ENCODE results near the gene IFT80. TPM values are rescaled to one million over a fixed set of nuclear protein-coding genes. Genes with fewer than 3 reads are reported as not detected.
A peak's percentile ranks its signal among the peaks of the same experiment; 100 is the strongest.

Gene IFT80
- total and polyA plus RNA-seq, 2 donors (not counting 3 experiments of a cell fraction or from before 2014, with no cell fraction given): 7.3 to 22.5 TPM

DNA sequence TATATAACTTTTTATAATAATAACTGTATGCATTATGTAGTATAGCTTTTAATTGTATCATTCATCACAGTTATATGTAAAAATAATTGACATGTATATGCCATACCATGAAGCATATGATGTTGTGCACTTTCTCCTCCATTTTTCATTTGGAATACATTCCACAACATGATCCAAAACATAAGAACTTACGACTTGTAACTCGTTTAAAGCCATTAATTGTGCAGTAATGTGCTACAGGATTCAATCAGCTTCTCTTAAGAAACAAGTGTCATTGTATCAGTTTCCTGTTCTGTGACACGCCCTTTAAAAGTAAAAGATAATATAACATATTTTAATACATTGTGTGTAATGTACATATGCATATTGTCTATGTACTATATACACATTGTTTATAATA lies 171.6 kb downstream of the IFT80 start:
- Histone ChIP-seq H3K9me3 (replicated peaks; ENCODE audit: control insufficient read depth, insufficient read depth, low read length) (no peaks in the 10 kb centered on the region), H3K9me1 (replicated peaks; ENCODE audit: control insufficient read depth, extremely low read depth, insufficient read depth, low read length) (no peaks in the 10 kb centered on the region), H3K27ac (ENCODE audit: insufficient read depth, low read depth, low read length) (no peak overlapping the region), H3K79me2 (ENCODE audit: control insufficient read depth, insufficient read depth, low read length) (no peaks in the 10 kb centered on the region), H3K4me3 (replicated peaks in 1 of 3; ENCODE audit: insufficient read depth in 1 of 3, low read depth in 1 of 3, low read length in 3 of 3) (no peak overlapping the region), H4K20me1 (replicated peaks; ENCODE audit: control insufficient read depth, extremely low read depth, insufficient read depth, low read length) (no peaks in the 10 kb centered on the region), H3K4me2 (ENCODE audit: insufficient read depth, low read length) (no peak overlapping the region), H3K36me3 (ENCODE audit: control insufficient read depth in 2 of 2, extremely low read depth in 1 of 2, insufficient read depth in 2 of 2, low read length in 2 of 2) (no peaks in the 10 kb centered on the region), H3K4me1 (ENCODE audit: control insufficient read depth, extremely low read depth, insufficient read depth, low read length) (peaks cover 7% of the 10 kb centered on the region), H3K9ac (replicated peaks; ENCODE audit: extremely low read depth, insufficient read depth, low read length) (no peak overlapping the region), H2AFZ (ENCODE audit: low read depth, low read length) (no peak overlapping the region), H3K27me3 (ENCODE audit: control insufficient read depth in 2 of 2, insufficient read depth in 2 of 2, low read length in 2 of 2) (peaks cover 21 to 37% of the 10 kb centered on the region in 2 experiments)
- BruUV-seq (replicated peaks): no TSS peak
- ChIA-PET POLR2A (no interaction called here), CTCF (interaction anchor here (1.8 kb wide), 1 partner anchor 195 kb away, joined by 5 read pairs; no protein-coding TSS in a partner anchor)
- intact Hi-C loops (cut with micrococcal nuclease): loop anchor here (5.0 kb wide), 3 partner anchors 65 to 185 kb away; no protein-coding TSS in a partner anchor
- DNase-seq (ENCODE audit: low read depth, low spot score) (no peak), FAIRE-seq (no peak)
- dilution Hi-C loops (cut with MboI; ENCODE audit: extremely low pct_ligation_motif_present, low sequenced_read_pairs): no loop called here
- TF ChIP-seq EZH2 (IDR thresholded peaks at IDR 0.05; ENCODE audit: borderline replicate concordance, low read depth, low read length, severe bottlenecking) (no peak), MYC (IDR thresholded peaks at IDR 0.05; ENCODE audit: low read depth, low read length) (no peak), FOS (IDR thresholded peaks at IDR 0.05; ENCODE audit: borderline replicate concordance, insufficient read depth, low read length) (no peak)

DNA sequence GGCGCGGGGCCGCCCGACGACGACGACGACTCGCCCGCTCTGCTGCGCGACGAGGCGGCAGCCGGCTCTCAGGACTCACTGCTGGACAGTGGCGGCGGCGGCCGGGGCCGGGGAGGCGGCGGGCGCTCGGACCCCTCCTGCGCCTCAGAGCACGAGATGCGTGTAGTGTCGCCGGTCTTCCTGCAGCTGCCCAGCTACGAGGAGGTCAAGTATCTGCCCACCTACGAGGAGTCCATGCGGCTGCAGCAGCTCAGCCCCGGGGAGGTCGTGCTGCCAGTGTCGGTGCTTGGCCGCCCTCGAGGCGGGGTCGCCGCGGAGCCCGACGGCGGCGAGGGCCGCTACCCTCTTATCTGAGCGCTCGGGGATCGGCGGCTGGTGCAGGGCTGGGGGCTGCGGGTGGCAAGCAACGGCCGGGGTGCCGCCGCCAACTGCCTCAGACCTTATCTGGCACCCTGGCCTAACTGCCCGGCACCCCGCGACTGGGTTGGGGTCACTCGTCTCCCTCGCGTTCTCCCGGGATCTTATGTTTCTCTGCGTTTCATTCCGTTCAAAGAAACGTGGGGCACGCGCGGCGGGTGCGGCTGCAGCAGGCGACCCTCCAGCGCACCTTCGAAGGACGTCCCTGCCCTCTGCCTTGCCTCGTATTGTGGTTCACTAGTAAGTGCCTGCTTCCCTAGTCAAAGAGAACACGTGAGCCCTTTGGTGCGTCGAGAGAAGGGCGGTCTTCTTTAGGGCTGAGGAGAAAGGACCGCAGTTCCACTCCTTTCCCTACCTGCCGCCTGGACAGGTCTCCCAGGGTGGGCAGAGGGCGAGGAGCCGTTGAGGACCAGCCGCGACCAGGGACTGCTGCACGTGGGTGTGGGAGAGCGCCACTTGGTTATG lies 172.8 kb downstream of the IFT80 start:
- Histone ChIP-seq H3K4me2 (ENCODE audit: insufficient read depth, low read length) (peak overlapping the region; percentile 58), H4K20me1 (replicated peaks; ENCODE audit: control insufficient read depth, extremely low read depth, insufficient read depth, low read length) (no peaks in the 10 kb centered on the region), H2AFZ (ENCODE audit: low read depth, low read length) (peak overlapping the region; percentile 80), H3K27me3 (ENCODE audit: control insufficient read depth in 2 of 2, insufficient read depth in 2 of 2, low read length in 2 of 2) (peaks cover 26 to 37% of the 10 kb centered on the region in 2 experiments), H3K9me1 (replicated peaks; ENCODE audit: control insufficient read depth, extremely low read depth, insufficient read depth, low read length) (no peaks in the 10 kb centered on the region), H3K79me2 (ENCODE audit: control insufficient read depth, insufficient read depth, low read length) (no peaks in the 10 kb centered on the region), H3K4me3 (replicated peaks in 1 of 3; ENCODE audit: insufficient read depth in 1 of 3, low read depth in 1 of 3, low read length in 3 of 3) (peak overlapping the region; percentile 6 to 43 (median 40)), H3K27ac (ENCODE audit: insufficient read depth, low read depth, low read length) (no peak overlapping the region), H3K4me1 (ENCODE audit: control insufficient read depth, extremely low read depth, insufficient read depth, low read length) (peaks cover 7% of the 10 kb centered on the region), H3K9ac (replicated peaks; ENCODE audit: extremely low read depth, insufficient read depth, low read length) (no peak overlapping the region), H3K36me3 (ENCODE audit: control insufficient read depth in 2 of 2, extremely low read depth in 1 of 2, insufficient read depth in 2 of 2, low read length in 2 of 2) (no peaks in the 10 kb centered on the region), H3K9me3 (replicated peaks; ENCODE audit: control insufficient read depth, insufficient read depth, low read length) (no peaks in the 10 kb centered on the region)
- TF ChIP-seq, protein P1, sequence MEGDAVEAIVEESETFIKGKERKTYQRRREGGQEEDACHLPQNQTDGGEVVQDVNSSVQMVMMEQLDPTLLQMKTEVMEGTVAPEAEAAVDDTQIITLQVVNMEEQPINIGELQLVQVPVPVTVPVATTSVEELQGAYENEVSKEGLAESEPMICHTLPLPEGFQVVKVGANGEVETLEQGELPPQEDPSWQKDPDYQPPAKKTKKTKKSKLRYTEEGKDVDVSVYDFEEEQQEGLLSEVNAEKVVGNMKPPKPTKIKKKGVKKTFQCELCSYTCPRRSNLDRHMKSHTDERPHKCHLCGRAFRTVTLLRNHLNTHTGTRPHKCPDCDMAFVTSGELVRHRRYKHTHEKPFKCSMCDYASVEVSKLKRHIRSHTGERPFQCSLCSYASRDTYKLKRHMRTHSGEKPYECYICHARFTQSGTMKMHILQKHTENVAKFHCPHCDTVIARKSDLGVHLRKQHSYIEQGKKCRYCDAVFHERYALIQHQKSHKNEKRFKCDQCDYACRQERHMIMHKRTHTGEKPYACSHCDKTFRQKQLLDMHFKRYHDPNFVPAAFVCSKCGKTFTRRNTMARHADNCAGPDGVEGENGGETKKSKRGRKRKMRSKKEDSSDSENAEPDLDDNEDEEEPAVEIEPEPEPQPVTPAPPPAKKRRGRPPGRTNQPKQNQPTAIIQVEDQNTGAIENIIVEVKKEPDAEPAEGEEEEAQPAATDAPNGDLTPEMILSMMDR (IDR thresholded peaks at IDR 0.05; ENCODE audit: extremely low read depth in 1 of 2, insufficient read depth in 1 of 2, low read depth in 1 of 2, low read length in 2 of 2): no peak
- no peak for TF ChIP-seq FOS (IDR thresholded peaks at IDR 0.05; ENCODE audit: borderline replicate concordance, insufficient read depth, low read length)
- TF ChIP-seq EZH2 (IDR thresholded peaks at IDR 0.05; ENCODE audit: borderline replicate concordance, low read depth, low read length, severe bottlenecking): peak; percentile 92
- CTCF ChIA-PET: interaction anchor here (0.6 to 1.8 kb wide), 10 partner anchors 8 to 194 kb away, joined by 3 to 9 read pairs (median 4); no protein-coding TSS in a partner anchor
- intact Hi-C loops (cut with micrococcal nuclease) (loop anchor here (1.0 to 5.0 kb wide), 4 partner anchors 8 to 186 kb away; no protein-coding TSS in a partner anchor), dilution Hi-C loops (cut with MboI; ENCODE audit: extremely low pct_ligation_motif_present, low sequenced_read_pairs) (no loop called here)
- DNase-seq (ENCODE audit: low read depth, low spot score) (no peak), FAIRE-seq (no peak)
- no TSS peak for BruUV-seq (replicated peaks)
- POLR2A ChIA-PET: no interaction called here

All from endothelial cell of umbilical vein (primary cell).